Glutamatergic neuron (in vitro differentiated cells): ENCODE data around the gene RPTOR. TPM values are rescaled to one million over a fixed set of nuclear protein-coding genes. Genes with fewer than 3 reads are reported as not detected.
A peak's percentile ranks its signal among the peaks of the same experiment; 100 is the strongest.

Experiments used
- DNase-seq: peaks from one replicate; pipeline ENCODE4 v3.0.0; 2022
- H3K27ac Mint-ChIP-seq: one replicate; pipeline ENCODE4 v1.8.0; 2020; ENCODE audit warnings: mild to moderate bottlenecking, mixed read lengths, inconsistent platforms; ENCODE audit not compliant: unreplicated experiment
- H3K27me3 Mint-ChIP-seq: one replicate; pipeline ENCODE4 v1.8.0; 2020; ENCODE audit warnings: mild to moderate bottlenecking, moderate library complexity, mixed read lengths, inconsistent platforms; ENCODE audit not compliant: unreplicated experiment
- H3K36me3 Mint-ChIP-seq: one replicate; pipeline ENCODE4 v1.8.0; 2020; ENCODE audit warnings: mild to moderate bottlenecking, mixed read lengths, inconsistent platforms; ENCODE audit not compliant: unreplicated experiment
- H3K4me1 Mint-ChIP-seq: one replicate; pipeline ENCODE4 v1.8.0; 2020; ENCODE audit warnings: mild to moderate bottlenecking, low read depth, mixed read lengths, inconsistent platforms; ENCODE audit not compliant: unreplicated experiment
- H3K4me3 Mint-ChIP-seq: one replicate; pipeline ENCODE4 v1.8.0; 2020; ENCODE audit warnings: mild to moderate bottlenecking, mixed read lengths, inconsistent platforms; ENCODE audit not compliant: unreplicated experiment
- H3K9me3 Mint-ChIP-seq: one replicate; pipeline ENCODE4 v1.8.0; 2020; ENCODE audit warnings: mild to moderate bottlenecking, moderate library complexity, mixed read lengths, inconsistent platforms; ENCODE audit not compliant: unreplicated experiment
- total RNA-seq: library from RNA; stranded (reverse); fragmentation: NEBNext Ultra II Directional; extraction: Animal tissue kit (Norgen Biotek cat#: 25700); gene quantifications from one replicate; pipeline ENCODE4 v1.2.1, GENCODE V29; 2021; ENCODE audit not compliant: unreplicated experiment
- TF ChIP-seq, protein P1 (sequence below): fragments of 200-600 bp; sonication (generic); IDR thresholded peaks from one replicate; pipeline ENCODE4 v1.5.0; 2021; ENCODE audit not compliant: partially characterized antibody, unreplicated experiment

The RPTOR gene
- total RNA-seq, 1 donor from 2014 or later: 39.8 TPM

DNA sequence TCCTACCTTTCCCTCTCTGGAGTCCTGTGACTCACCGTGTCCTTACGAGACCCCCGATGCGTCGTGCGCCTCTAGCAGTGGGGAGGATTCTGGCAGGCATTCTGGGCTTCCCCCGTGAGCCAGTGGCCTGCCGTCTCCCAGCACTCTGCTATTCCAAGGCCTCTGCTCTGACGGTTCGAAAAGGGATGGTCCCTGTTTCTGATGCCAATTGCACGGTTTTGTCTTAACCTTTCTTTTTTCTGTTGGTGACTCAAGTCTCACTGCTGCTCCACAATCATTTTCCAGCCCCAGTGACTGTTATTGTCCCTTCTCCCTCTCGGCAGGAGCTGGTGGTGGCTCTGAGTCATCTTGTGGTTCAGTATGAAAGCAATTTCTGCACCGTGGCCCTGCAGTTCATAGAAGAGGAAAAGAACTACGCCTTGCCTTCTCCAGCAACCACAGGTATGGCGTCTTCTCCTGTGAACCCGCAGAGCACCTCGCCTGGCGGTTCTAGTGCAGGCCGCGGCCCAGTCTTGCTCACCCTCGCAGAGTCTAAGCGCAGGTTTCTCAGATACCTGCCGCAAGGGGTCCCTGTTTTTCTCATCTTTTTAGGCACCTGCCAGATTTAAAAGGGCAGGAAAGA is 346.9 kb downstream of the RPTOR start:
- H3K9me3 Mint-ChIP-seq: peaks cover 2% of the 10 kb centered on the region
- peaks cover 28% of the 10 kb centered on the region for H3K4me1 Mint-ChIP-seq
- DNase-seq: no peak
- H3K27me3 Mint-ChIP-seq: peaks cover 11% of the 10 kb centered on the region
- TF ChIP-seq, protein P1, sequence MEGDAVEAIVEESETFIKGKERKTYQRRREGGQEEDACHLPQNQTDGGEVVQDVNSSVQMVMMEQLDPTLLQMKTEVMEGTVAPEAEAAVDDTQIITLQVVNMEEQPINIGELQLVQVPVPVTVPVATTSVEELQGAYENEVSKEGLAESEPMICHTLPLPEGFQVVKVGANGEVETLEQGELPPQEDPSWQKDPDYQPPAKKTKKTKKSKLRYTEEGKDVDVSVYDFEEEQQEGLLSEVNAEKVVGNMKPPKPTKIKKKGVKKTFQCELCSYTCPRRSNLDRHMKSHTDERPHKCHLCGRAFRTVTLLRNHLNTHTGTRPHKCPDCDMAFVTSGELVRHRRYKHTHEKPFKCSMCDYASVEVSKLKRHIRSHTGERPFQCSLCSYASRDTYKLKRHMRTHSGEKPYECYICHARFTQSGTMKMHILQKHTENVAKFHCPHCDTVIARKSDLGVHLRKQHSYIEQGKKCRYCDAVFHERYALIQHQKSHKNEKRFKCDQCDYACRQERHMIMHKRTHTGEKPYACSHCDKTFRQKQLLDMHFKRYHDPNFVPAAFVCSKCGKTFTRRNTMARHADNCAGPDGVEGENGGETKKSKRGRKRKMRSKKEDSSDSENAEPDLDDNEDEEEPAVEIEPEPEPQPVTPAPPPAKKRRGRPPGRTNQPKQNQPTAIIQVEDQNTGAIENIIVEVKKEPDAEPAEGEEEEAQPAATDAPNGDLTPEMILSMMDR: no peak
- H3K36me3 Mint-ChIP-seq: no peaks in the 10 kb centered on the region
- peak overlapping the region; percentile 15 for H3K27ac Mint-ChIP-seq
- H3K4me3 Mint-ChIP-seq: no peak overlapping the region

DNA sequence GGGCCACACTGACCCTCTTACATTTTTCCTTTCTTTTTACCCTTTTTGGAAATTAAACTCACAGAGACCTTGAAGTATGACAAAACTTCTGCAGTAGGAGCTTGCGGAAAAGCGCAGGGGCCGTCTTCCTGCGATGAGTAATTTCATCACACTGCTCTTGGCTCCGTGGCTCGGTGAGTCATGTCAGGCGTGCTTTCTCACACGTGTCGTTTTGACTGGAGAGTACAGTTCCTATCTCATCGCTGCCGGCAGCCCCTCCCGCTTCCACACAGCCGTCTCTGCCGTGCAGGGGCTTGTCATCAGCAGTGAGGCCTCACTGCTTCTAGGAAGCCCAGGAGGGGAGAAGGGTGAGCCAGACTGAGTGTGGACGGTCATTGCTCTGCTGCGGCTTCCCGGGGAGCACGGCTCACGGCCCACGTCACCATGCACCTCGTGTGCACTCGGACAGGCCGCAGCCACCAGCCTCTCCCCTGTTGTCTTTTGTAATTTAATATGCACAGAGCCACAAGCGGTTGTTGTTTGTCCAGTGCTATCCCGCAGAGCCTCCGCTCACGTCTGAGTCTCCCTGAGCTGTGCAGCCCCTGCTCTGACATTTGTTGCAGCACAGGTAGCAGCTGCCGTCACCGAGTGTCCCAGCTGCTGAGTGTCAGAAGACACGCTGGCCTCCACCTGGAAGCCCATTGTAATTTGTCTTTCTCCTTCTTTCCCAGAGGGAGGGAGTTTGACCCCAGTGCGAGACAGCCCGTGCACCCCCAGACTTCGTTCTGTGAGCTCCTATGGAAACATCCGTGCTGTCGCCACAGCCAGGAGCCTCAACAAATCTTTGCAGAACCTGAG is 347.6 kb downstream of the RPTOR start:
- DNase-seq: no peak
- H3K4me3 Mint-ChIP-seq: no peak overlapping the region

DNA sequence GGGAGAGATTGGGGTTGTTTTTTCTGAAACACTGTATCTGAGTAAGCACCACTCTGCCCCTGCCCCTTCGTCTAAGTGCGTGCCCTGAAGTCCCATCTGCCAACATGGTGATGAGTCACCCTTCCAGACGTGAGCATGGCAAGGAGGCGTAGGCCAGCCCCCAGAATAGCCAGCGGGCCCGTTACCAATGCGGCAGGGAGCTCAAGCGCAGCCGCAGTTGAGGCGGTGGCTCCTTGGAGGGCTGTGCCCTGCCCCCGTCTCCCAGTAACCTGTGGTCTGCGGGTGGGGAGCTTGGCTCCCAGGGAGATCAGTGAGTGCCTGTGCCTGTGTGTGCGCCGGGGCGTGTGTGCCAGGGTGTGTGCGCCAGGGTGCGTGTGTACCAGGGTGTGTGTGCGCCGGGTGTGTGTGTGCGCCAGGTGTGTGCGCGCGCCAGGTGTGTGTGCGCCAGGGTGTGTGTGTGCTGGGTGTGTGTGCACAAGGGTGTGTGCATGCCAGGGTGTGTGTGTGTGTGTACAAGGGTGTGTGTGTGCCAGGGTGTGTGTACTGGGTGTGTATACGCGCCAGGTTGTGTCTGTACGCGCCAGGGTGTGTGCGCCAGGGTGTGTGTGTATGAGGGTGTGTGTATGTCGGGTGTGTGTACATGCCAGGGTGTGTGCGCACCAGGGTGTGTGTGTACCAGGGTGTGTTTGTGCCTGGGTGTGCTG is 348.4 kb downstream of the RPTOR start:
- no peak for DNase-seq
- peaks cover 28% of the 10 kb centered on the region for H3K4me1 Mint-ChIP-seq
- TF ChIP-seq, protein P1: no peak
- H3K27ac Mint-ChIP-seq: no peak overlapping the region
- no peaks in the 10 kb centered on the region for H3K36me3 Mint-ChIP-seq
- peaks cover 8% of the 10 kb centered on the region for H3K27me3 Mint-ChIP-seq
- peaks cover 2% of the 10 kb centered on the region for H3K9me3 Mint-ChIP-seq
- H3K4me3 Mint-ChIP-seq: no peak overlapping the region

More for the DNA sequence above, 347.6 kb downstream of the RPTOR start:
- TF ChIP-seq, protein P1: no peak
- H3K27ac Mint-ChIP-seq: peak overlapping the region; percentile 12
- H3K36me3 Mint-ChIP-seq: no peaks in the 10 kb centered on the region
- peaks cover 28% of the 10 kb centered on the region for H3K4me1 Mint-ChIP-seq
- peaks cover 2% of the 10 kb centered on the region for H3K9me3 Mint-ChIP-seq
- peaks cover 8% of the 10 kb centered on the region for H3K27me3 Mint-ChIP-seq

DNA sequence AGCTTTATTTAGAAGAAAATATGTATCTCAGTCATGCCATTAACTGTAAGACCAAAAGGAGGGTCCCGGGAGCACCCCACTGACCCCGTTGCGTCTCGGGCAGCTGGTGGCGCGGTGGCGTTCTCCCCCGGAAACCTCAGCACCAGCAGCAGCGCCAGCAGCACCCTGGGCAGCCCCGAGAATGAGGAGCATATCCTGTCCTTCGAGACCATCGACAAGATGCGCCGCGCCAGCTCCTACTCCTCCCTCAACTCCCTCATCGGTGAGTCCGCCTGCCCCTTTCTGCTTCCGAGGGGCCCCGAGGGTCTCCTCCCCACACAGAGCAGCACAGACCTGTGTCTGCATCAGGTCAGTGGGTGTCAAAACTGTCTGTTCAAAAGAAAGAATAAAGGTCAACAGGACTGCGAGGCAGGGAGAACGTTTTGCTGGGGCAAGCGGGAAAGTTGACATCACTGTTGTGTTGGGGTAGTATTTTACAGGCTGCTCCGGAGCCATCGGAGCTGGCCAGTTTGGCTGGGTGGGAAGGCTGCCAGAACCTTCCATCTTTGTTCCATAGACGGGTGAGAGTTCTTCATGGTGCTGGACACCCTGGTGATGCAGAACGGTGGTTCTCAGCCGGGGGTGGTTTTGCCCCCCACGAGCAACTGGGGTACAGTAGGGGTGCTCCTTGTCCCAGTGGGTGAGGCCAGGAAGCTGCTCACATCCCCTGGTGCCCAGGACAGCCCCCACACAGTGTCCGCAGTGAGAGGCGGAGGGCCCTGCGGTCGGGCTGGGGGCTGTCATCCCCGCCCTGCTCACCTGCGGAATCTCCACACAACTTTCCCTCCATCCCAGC is 349.2 kb downstream of the RPTOR start:
- peaks cover 2% of the 10 kb centered on the region for H3K9me3 Mint-ChIP-seq
- peaks cover 8% of the 10 kb centered on the region for H3K27me3 Mint-ChIP-seq
- TF ChIP-seq, protein P1: no peak
- H3K4me3 Mint-ChIP-seq: no peak overlapping the region
- no peaks in the 10 kb centered on the region for H3K36me3 Mint-ChIP-seq
- peaks cover 28% of the 10 kb centered on the region for H3K4me1 Mint-ChIP-seq
- H3K27ac Mint-ChIP-seq: no peak overlapping the region
- no peak for DNase-seq
